Ovary (tissue), 3 donors: ENCODE data around the gene CRISPLD2.

Experiments
- EP300 ChIP-seq: sonication (generic); formaldehyde crosslinking; IDR thresholded peaks from one replicate; pipeline ENCODE4 v1.6.1; 2017; ENCODE audit warnings: antibody characterized with exemption
- TF ChIP-seq, protein P1 (sequence below), 3 donors: fragments of 450-650 bp in 2 of 3; fragments of 200-600 bp in 1 of 3; IDR thresholded peaks; one replicate each; pipeline versions ENCODE4 v1.5.1 to v1.8.0; 2016 to 2022; ENCODE audit warnings: antibody characterized with exemption in 3 of 3, mild to moderate bottlenecking in 1 of 3
- donor health status: DM: no; HTN: no; CAD: no.

GRCh38 chr16:84867696-84868095 is 47.9 kb downstream of the CRISPLD2 start:
- no peak for TF ChIP-seq EP300
- TF ChIP-seq, protein P1, sequence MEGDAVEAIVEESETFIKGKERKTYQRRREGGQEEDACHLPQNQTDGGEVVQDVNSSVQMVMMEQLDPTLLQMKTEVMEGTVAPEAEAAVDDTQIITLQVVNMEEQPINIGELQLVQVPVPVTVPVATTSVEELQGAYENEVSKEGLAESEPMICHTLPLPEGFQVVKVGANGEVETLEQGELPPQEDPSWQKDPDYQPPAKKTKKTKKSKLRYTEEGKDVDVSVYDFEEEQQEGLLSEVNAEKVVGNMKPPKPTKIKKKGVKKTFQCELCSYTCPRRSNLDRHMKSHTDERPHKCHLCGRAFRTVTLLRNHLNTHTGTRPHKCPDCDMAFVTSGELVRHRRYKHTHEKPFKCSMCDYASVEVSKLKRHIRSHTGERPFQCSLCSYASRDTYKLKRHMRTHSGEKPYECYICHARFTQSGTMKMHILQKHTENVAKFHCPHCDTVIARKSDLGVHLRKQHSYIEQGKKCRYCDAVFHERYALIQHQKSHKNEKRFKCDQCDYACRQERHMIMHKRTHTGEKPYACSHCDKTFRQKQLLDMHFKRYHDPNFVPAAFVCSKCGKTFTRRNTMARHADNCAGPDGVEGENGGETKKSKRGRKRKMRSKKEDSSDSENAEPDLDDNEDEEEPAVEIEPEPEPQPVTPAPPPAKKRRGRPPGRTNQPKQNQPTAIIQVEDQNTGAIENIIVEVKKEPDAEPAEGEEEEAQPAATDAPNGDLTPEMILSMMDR (IDR thresholded peaks at IDR 0.05) = no peak
